K562 (cell line): ENCODE results near the gene UBTD1. TPM values are rescaled to one million over a fixed set of nuclear protein-coding genes. Genes with fewer than 3 reads are reported as not detected.
A peak's percentile ranks its signal among the peaks of the same experiment; 100 is the strongest.

Source experiments
- ATAC-seq: fragments of 200-7000 bp; cut with Tn5 transposase; 3 replicates; pipeline ENCODE4 v1.9.1; 2020; ENCODE audit warnings: moderate library complexity
- BruUV-seq: library from RNA; stranded (reverse); fragments of 400-500 nt; replicated peaks from 2 replicates; lab custom pipeline; 2021; lab: Mats Ljungman, UMichigan
- CTCF ChIA-PET: fragments of 300-600 bp; formaldehyde crosslinking; extraction: SDS; loops from one replicate; lab custom pipeline; 2021; ENCODE audit warnings: low intra/inter-chr PET ratio; lab: Yijun Ruan, JAX
- POLR2A ChIA-PET: fragments of 300-600, 350-650 bp; sonication (Branson Sonifier 250); formaldehyde crosslinking; extraction: SDS; loops from one replicate; lab custom pipeline; 2021; ENCODE audit warnings: antibody characterized with exemption, inconsistent platforms; lab: Yijun Ruan, JAX
- DNase-seq, 4 experiments: peaks; one replicate each; pipeline versions ENCODE4 v3.0.0 to v3.0.0-alpha.2; 2011 to 2018; ENCODE audit warnings: low spot score in 3 of 4, mixed read lengths in 3 of 4; ENCODE audit errors: extremely low read depth in 1 of 4
- FAIRE-seq: peaks from 2 replicates; lab custom pipeline; 2011; peaks lifted over from hg19 to GRCh38; lab: Jason Lieb, UNC
- H2AFZ ChIP-seq: 2 replicates; pipeline ENCODE4 v1.6.0; 2011; ENCODE audit warnings: low read depth, low read length, control low read depth, inconsistent platforms
- H3K27ac ChIP-seq: fragments of 200-600 bp; 3 replicates; pipeline ENCODE4 v1.8.0; 2011; ENCODE audit warnings: low read depth, mild to moderate bottlenecking, control low read depth, inconsistent platforms, low read length, moderate library complexity, mixed read lengths; ENCODE audit errors: extremely low read depth
- H3K27me3 ChIP-seq, 2 experiments: fragments of 300-600 bp in 1 of 2; 2 replicates in 1 of 2; 3 replicates in 1 of 2; pipeline versions ENCODE4 v1.6.0 to v1.8.0; 2011; ENCODE audit warnings: inconsistent platforms in 2 of 2, low read length in 2 of 2, mild to moderate bottlenecking in 1 of 2, mixed read lengths in 1 of 2, moderate library complexity in 1 of 2; ENCODE audit not compliant: control insufficient read depth in 2 of 2, insufficient read depth in 2 of 2
- H3K36me3 ChIP-seq: fragments of 300-600 bp; 3 replicates; pipeline ENCODE4 v1.8.0; 2011; ENCODE audit warnings: mild to moderate bottlenecking, low read length, inconsistent platforms; ENCODE audit not compliant: control insufficient read depth, insufficient read depth
- H3K4me1 ChIP-seq, 2 experiments: fragments of 200-600 bp in 1 of 2; replicated peaks in 1 of 2; 2 replicates in 1 of 2; 3 replicates in 1 of 2; pipeline versions ENCODE4 v1.5.1 to v1.8.0; 2011; ENCODE audit warnings: inconsistent platforms in 2 of 2, low read length in 2 of 2, mild to moderate bottlenecking in 1 of 2, mixed read lengths in 1 of 2, moderate library complexity in 1 of 2; ENCODE audit not compliant: control insufficient read depth in 2 of 2, insufficient read depth in 2 of 2
- H3K4me2 ChIP-seq: 2 replicates; pipeline ENCODE4 v1.6.1; 2011; ENCODE audit warnings: low read length, control low read depth, inconsistent platforms, mixed read lengths; ENCODE audit not compliant: insufficient read depth
- H3K4me3 ChIP-seq: fragments of 200-600 bp; sonication (generic), shearing (Covaris generic); 2 replicates; pipeline ENCODE4 v1.5.1; 2016; ENCODE audit warnings: control low read depth, inconsistent platforms
- H3K79me2 ChIP-seq: fragments of 200-600 bp; 3 replicates; pipeline ENCODE4 v1.8.0; 2011; ENCODE audit warnings: low read length, inconsistent platforms; ENCODE audit not compliant: control insufficient read depth, insufficient read depth
- H3K9ac ChIP-seq, 2 experiments: 2 replicates each; pipeline versions ENCODE4 v1.6.0 to v1.6.1; 2011; ENCODE audit warnings: low read depth in 2 of 2, low read length in 2 of 2, control low read depth in 1 of 2, inconsistent platforms in 1 of 2, mild to moderate bottlenecking in 1 of 2, mixed read lengths in 1 of 2; ENCODE audit not compliant: insufficient read depth in 1 of 2
- H3K9me1 ChIP-seq: one replicate; pipeline ENCODE4 v1.6.0; 2011; ENCODE audit warnings: inconsistent platforms, mild to moderate bottlenecking, low read length, moderate library complexity; ENCODE audit not compliant: control insufficient read depth, insufficient read depth
- H3K9me3 ChIP-seq: replicated peaks from 2 replicates; pipeline ENCODE4 v1.5.1; 2011; ENCODE audit warnings: low read depth, low read length, inconsistent platforms; ENCODE audit not compliant: control insufficient read depth, insufficient read depth
- H4K20me1 ChIP-seq: replicated peaks from 2 replicates; pipeline ENCODE4 v1.6.1; 2011; ENCODE audit warnings: low read length, inconsistent platforms, mixed read lengths; ENCODE audit not compliant: control insufficient read depth, insufficient read depth
- ATF3 ChIP-seq, 2 experiments: fragments of 450-650 bp in 1 of 2; sonication (generic) in 1 of 2; formaldehyde crosslinking in 1 of 2; IDR thresholded peaks in 1 of 2; conservative IDR thresholded peaks in 1 of 2; 2 replicates each; pipeline versions ENCODE4 v1.6.1 to v1.8.1; 2016 to 2023; ENCODE audit warnings: mild to moderate bottlenecking in 2 of 2, moderate library complexity in 2 of 2, inconsistent platforms in 1 of 2, missing genetic modification reagents in 1 of 2
- CEBPB ChIP-seq: fragments of 450-650 bp; IDR thresholded peaks from 2 replicates; pipeline ENCODE4 v1.6.1; 2016; ENCODE audit warnings: missing genetic modification characterization, missing compliant biosample characterization
- CREM ChIP-seq: IDR thresholded peaks from 2 replicates; pipeline ENCODE4 v1.6.1; 2014; ENCODE audit warnings: antibody characterized with exemption, low read depth
- FOXK2 ChIP-seq, 2 experiments: fragments of 450-650 bp; IDR thresholded peaks in 1 of 2; conservative IDR thresholded peaks in 1 of 2; 2 replicates each; pipeline ENCODE4 v1.6.1; 2016; ENCODE audit warnings: low read depth in 2 of 2, mild to moderate bottlenecking in 1 of 2
- HNRNPLL ChIP-seq: fragments of 200-400 bp; formaldehyde crosslinking; IDR thresholded peaks from 2 replicates; pipeline ENCODE4 v1.6.1; 2017; ENCODE audit warnings: low read length, low read depth, mild to moderate bottlenecking; ENCODE audit not compliant: poor library complexity, severe bottlenecking
- JUND ChIP-seq, 2 experiments: IDR thresholded peaks; 2 replicates in 1 of 2; 3 replicates in 1 of 2; pipeline ENCODE4 v1.6.1; 2011; ENCODE audit warnings: borderline replicate concordance in 2 of 2, low read depth in 2 of 2, low read length in 2 of 2, improper control_type of control experiment in 1 of 2, missing biosample characterization in 1 of 2, missing genetic modification characterization in 1 of 2, missing genetic modification reagents in 1 of 2
- NFXL1 ChIP-seq: fragments of 450-650 bp; formaldehyde crosslinking; IDR thresholded peaks from 2 replicates; pipeline ENCODE4 v1.4.0; 2021; ENCODE audit warnings: mild to moderate bottlenecking
- RBFOX2 ChIP-seq: fragments of 200-400 bp; formaldehyde crosslinking; IDR thresholded peaks from 2 replicates; pipeline ENCODE4 v1.6.1; 2017; ENCODE audit warnings: low read depth, mild to moderate bottlenecking, low read length, moderate library complexity
- SMARCA4 ChIP-seq: fragments of 450-650 bp; IDR thresholded peaks from 2 replicates; pipeline ENCODE4 v1.6.1; 2016
- SMARCE1 ChIP-seq: fragments of 450-650 bp; IDR thresholded peaks from 2 replicates; pipeline ENCODE4 v1.7.1; 2016; ENCODE audit warnings: mild to moderate bottlenecking
- SREBF2 ChIP-seq: sonication (generic); formaldehyde crosslinking; IDR thresholded peaks from 2 replicates; pipeline ENCODE4 v1.4.0; 2020; ENCODE audit warnings: mild to moderate bottlenecking, missing genetic modification reagents
- XRCC4 ChIP-seq: IDR thresholded peaks from one replicate; pipeline ENCODE4 v1.6.1; 2011; ENCODE audit not compliant: insufficient read depth, insufficient read length; ENCODE audit errors: extremely low read depth
- ZBTB7A ChIP-seq: IDR thresholded peaks from 2 replicates; pipeline ENCODE4 v1.6.1; 2011; ENCODE audit warnings: low read depth, mild to moderate bottlenecking, low read length, moderate library complexity, borderline replicate concordance; ENCODE audit not compliant: control insufficient read depth
- ZFX ChIP-seq: sonication (generic); formaldehyde crosslinking; IDR thresholded peaks from 2 replicates; pipeline ENCODE4 v1.8.0; 2022; ENCODE audit warnings: mild to moderate bottlenecking, missing genetic modification reagents, moderate library complexity
- ZNF707 ChIP-seq: fragments of 250-450 bp; sonication (Bioruptor Pico); conservative IDR thresholded peaks from 2 replicates; pipeline ENCODE4 v1.8.0; 2022; ENCODE audit warnings: inconsistent platforms, mild to moderate bottlenecking, moderate library complexity
- WGBS: fragments of 100-300 bp; shearing (Covaris generic); methylation state at CpG from one replicate; pipeline ENCODE4 v1.1.6; 2016; ENCODE audit warnings: low coverage, mixed read lengths; ENCODE audit not compliant: insufficient coverage; ENCODE audit errors: missing lambda C conversion rate; 5-methylcytosine and 5-hydroxymethylcytosine counted together
- in situ Hi-C: fragments of 300-500 bp; cut with MboI; formaldehyde crosslinking; loops from 4 replicates; pipeline ENCODE4 v1.15.0; 2018; ENCODE audit warnings: inconsistent platforms, mixed read lengths
- intact Hi-C: fragments of 100-400 bp; cut with micrococcal nuclease; formaldehyde crosslinking; loops from 2 replicates; pipeline ENCODE4 v1.14.2; 2022
- polyA plus RNA-seq, 8 experiments: library from polyadenylated mRNA; depleted of rRNA in 4 of 8; stranded (reverse) in 5 of 8; unstranded in 3 of 8; fragments of >200 nt; fragmentation: Nextera tagmentation in 2 of 8; fragmentation: Illumina TruSeq in 1 of 8; extraction: Ambion mirVana in 2 of 8; extraction: Trizol in 1 of 8; gene quantifications; 2 replicates each; pipeline versions ENCODE4 v1.2.1 to v1.2.3, GENCODE V29; 2011 to 2014; ENCODE audit warnings: inconsistent platforms in 1 of 8, missing spikeins in 1 of 8
- total RNA-seq, 7 experiments: library from RNA; depleted of rRNA in 6 of 7; stranded (reverse); fragments of >200 nt in 6 of 7; fragmentation: Illumina TruSeq in 2 of 7; extraction: Trizol in 2 of 7; gene quantifications; 2 replicates each; pipeline versions ENCODE4 v1.2.1 to v1.2.3, GENCODE V29; 2011 to 2021; ENCODE audit warnings: low replicate concordance in 1 of 7
- TF ChIP-seq, protein P1 (sequence below): fragments of 450-650 bp; IDR thresholded peaks from 2 replicates; pipeline ENCODE4 v1.6.1; 2017; ENCODE audit warnings: mild to moderate bottlenecking, moderate library complexity
- TF ChIP-seq, protein P2 (sequence below): fragments of 450-650 bp; IDR thresholded peaks from 2 replicates; pipeline ENCODE4 v1.6.1; 2016

Gene UBTD1
- total and polyA plus RNA-seq, 9 of the 15 experiments (the other 6 are each of a cell fraction or from before 2014, with no cell fraction given) = 0.08 to 1.6 (median 0.81) TPM; not detected in 1

DNA sequence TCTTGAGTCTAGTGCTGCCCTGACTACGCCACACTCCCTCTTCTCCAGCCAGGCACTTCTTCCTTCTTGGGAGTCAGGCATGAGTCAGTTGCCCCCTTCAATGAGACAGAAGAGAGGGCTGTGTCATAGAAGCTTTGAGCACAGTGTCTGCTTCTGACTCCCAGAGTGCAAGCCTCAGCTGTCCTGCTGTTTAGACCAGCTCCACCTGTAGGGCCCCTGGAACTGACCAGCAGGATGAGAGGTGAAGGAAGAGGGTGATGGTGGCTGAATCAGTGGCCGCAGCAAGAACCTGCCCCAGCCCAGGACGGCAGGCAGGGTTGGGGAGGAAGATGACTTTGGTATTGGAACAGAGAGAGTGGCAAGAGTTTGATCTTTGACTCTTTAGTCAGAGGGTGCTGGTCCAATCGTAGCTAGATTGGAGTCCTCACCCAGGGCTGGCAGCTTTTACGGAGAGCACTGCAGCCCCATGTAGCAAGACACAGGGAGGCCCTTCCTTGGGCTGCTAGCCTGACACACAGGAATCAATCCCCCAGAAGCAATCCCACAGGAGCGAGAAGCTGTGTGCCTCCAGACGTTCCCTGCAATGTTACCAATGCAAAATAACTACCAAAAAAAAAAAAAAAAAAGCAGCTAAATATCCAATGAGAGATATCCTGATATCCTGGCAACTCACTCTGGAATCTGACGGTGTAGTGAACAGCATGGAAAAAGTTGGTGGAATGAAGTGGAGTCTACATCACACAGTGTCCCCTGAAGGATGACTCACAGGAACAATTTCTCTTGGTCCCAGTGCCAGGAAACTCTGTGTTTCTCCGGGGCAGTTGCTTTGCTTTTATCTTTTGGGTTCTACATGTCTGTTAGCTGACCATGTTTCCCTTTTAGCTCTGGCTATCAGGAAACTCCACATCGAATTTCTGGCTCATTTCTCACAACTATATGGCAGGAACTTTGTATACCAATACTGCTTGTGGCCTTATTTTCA, 97.7 kb downstream of the UBTD1 start:
- H3K4me2 ChIP-seq = no peak overlapping the region
- FAIRE-seq (peak; percentile 69), ATAC-seq (peak; percentile 71), DNase-seq (peak in 2 of 4 experiments; percentile 23 to 56)
- WGBS = 48% methylated on average over 8 of the region's 10 CpGs
- H3K79me2 ChIP-seq = no peaks in the 10 kb centered on the region
- H3K4me3 ChIP-seq = no peak overlapping the region
- intact Hi-C loops (no loop called here), in situ Hi-C loops (no loop called here)
- no TSS peak for BruUV-seq
- no peaks in the 10 kb centered on the region for H3K9me3 ChIP-seq
- CTCF ChIA-PET = no interaction called here
- peak overlapping the region; percentile 86 for H2AFZ ChIP-seq
- peak overlapping the region in 1 of 2 experiments; percentile 45; a peak in 2 of 4 replicates for H3K9ac ChIP-seq
- H3K36me3 ChIP-seq = no peaks in the 10 kb centered on the region
- H3K27me3 ChIP-seq = no peaks in the 10 kb centered on the region
- no peaks in the 10 kb centered on the region for H3K9me1 ChIP-seq
- peak overlapping the region; percentile 22; the same call in 1 of the 3 replicates for H3K27ac ChIP-seq
- H4K20me1 ChIP-seq = no peaks in the 10 kb centered on the region
- peaks cover 17 to 23% of the 10 kb centered on the region in 2 experiments for H3K4me1 ChIP-seq
- POLR2A ChIA-PET = interaction anchor here (0.9 to 1.4 kb wide), 2 partner anchors 12 to 130 kb away, joined by 3 to 6 read pairs; no protein-coding TSS in a partner anchor
- TF ChIP-seq CEBPB (tag) (no peak), CREM (no peak), ZNF707 (CRISPR knock-in tag) (no peak), ZFX (CRISPR knock-in tag) (no peak), SMARCE1 (0 out of 2 replicates have a peak, but pooled peaks have one; percentile 23), ZBTB7A (no peak), FOXK2 (conservative IDR thresholded peaks at IDR 0.05 in 1 of 2, IDR thresholded peaks at IDR 0.05 in 1 of 2; ENCODE audit: low read depth in 2 of 2) (no peak; a peak in 1 of 4 replicates), RBFOX2 (no peak), ATF3 (IDR thresholded peaks at IDR 0.05) (peak; percentile 56), ATF3 (CRISPR knock-in tag; conservative IDR thresholded peaks at IDR 0.05) (no peak), HNRNPLL (no peak), JUND (IDR thresholded peaks at IDR 0.05; ENCODE audit: borderline replicate concordance, low read depth, low read length) (peak; percentile 60; the same call in 1 of the 2 replicates), JUND (tag; IDR thresholded peaks at IDR 0.05; ENCODE audit: borderline replicate concordance, low read depth, low read length) (no peak; the same call in 2 of the 3 replicates), SMARCA4 (peak; percentile 43; the same call in 1 of the 2 replicates), SREBF2 (CRISPR knock-in tag) (no peak), XRCC4 (no peak), NFXL1 (no peak)
- TF ChIP-seq, protein P1, sequence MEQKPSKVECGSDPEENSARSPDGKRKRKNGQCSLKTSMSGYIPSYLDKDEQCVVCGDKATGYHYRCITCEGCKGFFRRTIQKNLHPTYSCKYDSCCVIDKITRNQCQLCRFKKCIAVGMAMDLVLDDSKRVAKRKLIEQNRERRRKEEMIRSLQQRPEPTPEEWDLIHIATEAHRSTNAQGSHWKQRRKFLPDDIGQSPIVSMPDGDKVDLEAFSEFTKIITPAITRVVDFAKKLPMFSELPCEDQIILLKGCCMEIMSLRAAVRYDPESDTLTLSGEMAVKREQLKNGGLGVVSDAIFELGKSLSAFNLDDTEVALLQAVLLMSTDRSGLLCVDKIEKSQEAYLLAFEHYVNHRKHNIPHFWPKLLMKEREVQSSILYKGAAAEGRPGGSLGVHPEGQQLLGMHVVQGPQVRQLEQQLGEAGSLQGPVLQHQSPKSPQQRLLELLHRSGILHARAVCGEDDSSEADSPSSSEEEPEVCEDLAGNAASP = no peak
- TF ChIP-seq, protein P2, sequence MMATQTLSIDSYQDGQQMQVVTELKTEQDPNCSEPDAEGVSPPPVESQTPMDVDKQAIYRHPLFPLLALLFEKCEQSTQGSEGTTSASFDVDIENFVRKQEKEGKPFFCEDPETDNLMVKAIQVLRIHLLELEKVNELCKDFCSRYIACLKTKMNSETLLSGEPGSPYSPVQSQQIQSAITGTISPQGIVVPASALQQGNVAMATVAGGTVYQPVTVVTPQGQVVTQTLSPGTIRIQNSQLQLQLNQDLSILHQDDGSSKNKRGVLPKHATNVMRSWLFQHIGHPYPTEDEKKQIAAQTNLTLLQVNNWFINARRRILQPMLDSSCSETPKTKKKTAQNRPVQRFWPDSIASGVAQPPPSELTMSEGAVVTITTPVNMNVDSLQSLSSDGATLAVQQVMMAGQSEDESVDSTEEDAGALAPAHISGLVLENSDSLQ = no peak
